Type B pancreatic cell (in vitro differentiated cells): ENCODE data around the gene EEFSEC. TPM values are rescaled to one million over a fixed set of nuclear protein-coding genes. Genes with fewer than 3 reads are reported as not detected.

Source experiments
- DNase-seq: peaks from one replicate; pipeline ENCODE4 v3.0.0; 2021; ENCODE audit warnings: mixed read lengths; ENCODE audit not compliant: unreplicated experiment; ENCODE audit errors: extremely low spot score
- H3K27ac Mint-ChIP-seq: 2 replicates; pipeline ENCODE4 v1.8.0; 2021; ENCODE audit warnings: mild to moderate bottlenecking, mixed read lengths
- H3K27me3 Mint-ChIP-seq: 2 replicates; pipeline ENCODE4 v1.8.0; 2021; ENCODE audit warnings: mixed read lengths
- H3K36me3 Mint-ChIP-seq: 2 replicates; pipeline ENCODE4 v1.8.0; 2021; ENCODE audit warnings: mixed read lengths
- H3K4me1 Mint-ChIP-seq: one replicate; pipeline ENCODE4 v1.8.0; 2021; ENCODE audit warnings: mixed read lengths; ENCODE audit not compliant: unreplicated experiment
- H3K4me3 Mint-ChIP-seq: 2 replicates; pipeline ENCODE4 v1.8.0; 2021; ENCODE audit warnings: mild to moderate bottlenecking, mixed read lengths
- H3K9me3 Mint-ChIP-seq: 2 replicates; pipeline ENCODE4 v1.8.0; 2021; ENCODE audit warnings: mixed read lengths
- total RNA-seq: library from RNA; stranded (reverse); gene quantifications from 2 replicates; pipeline ENCODE4 v1.2.1, GENCODE V29; 2021; ENCODE audit warnings: low replicate concordance
- TF ChIP-seq, protein P1 (sequence below): fragments of 200-600 bp; sonication (generic); conservative IDR thresholded peaks from 2 replicates; pipeline ENCODE4 v1.5.0; 2021; ENCODE audit warnings: antibody characterized with exemption, mild to moderate bottlenecking

EEFSEC gene
- total RNA-seq, 1 donor from 2014 or later: 16.6 TPM

DNA sequence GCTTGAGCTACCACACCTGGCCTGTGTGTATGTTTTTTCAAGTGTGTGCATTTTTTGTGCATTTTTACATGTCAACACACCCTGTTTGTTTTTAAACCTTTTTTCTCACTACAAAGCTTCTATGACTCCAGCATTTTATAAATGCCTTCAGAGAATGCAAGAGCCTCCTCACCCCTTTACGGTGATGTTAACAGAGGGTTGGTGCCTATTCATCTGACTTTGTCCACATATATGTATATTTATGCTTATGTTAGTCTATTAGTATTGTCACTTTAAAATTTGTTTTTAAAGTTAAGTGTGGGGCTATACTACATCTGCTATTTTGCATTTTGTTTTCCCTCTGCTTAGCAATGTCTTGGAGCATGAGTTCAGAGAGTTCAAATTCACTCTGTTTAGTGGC is 45.8 kb downstream of the EEFSEC start:
- Mint-ChIP-seq H3K9me3 (no peaks in the 10 kb centered on the region), H3K4me1 (peaks cover 32% of the 10 kb centered on the region), H3K36me3 (peaks cover 3% of the 10 kb centered on the region), H3K27ac (no peak overlapping the region), H3K27me3 (no peaks in the 10 kb centered on the region), H3K4me3 (no peak overlapping the region)
- no peak for DNase-seq
- TF ChIP-seq, protein P1, sequence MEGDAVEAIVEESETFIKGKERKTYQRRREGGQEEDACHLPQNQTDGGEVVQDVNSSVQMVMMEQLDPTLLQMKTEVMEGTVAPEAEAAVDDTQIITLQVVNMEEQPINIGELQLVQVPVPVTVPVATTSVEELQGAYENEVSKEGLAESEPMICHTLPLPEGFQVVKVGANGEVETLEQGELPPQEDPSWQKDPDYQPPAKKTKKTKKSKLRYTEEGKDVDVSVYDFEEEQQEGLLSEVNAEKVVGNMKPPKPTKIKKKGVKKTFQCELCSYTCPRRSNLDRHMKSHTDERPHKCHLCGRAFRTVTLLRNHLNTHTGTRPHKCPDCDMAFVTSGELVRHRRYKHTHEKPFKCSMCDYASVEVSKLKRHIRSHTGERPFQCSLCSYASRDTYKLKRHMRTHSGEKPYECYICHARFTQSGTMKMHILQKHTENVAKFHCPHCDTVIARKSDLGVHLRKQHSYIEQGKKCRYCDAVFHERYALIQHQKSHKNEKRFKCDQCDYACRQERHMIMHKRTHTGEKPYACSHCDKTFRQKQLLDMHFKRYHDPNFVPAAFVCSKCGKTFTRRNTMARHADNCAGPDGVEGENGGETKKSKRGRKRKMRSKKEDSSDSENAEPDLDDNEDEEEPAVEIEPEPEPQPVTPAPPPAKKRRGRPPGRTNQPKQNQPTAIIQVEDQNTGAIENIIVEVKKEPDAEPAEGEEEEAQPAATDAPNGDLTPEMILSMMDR: no peak

DNA sequence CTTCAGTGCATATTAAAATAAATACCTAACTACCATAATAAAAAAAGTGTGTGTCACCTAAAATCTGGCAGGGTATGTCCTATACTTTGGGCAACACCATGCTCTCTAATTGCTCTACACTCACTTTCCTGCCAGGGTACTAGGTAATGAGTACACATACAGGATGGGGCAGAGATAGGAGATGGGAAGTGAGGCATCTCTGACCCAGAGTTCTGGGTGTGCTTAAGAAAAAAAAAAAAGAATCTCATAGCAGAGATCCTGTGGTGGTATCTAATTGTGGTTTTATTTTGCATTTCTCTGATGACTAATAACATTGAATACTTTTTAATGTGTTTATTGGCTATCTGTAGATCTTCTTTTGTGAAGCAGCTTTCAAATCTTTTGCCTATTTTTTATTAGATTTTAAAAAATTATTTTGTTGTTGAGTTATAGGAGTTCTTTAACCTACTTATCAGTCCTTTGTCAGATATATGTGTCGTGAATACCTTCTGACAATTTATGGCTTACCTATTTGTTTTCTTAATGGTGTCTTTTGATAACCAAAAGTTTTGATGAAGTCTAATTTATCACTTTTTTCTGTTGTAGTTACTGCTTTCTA is 48.0 kb downstream of the EEFSEC start:
- Mint-ChIP-seq H3K27ac (no peak overlapping the region), H3K27me3 (no peaks in the 10 kb centered on the region), H3K36me3 (peaks cover 3% of the 10 kb centered on the region), H3K4me3 (no peak overlapping the region), H3K4me1 (peaks cover 29% of the 10 kb centered on the region), H3K9me3 (no peaks in the 10 kb centered on the region)
- no peak for DNase-seq
- TF ChIP-seq, protein P1: no peak

DNA sequence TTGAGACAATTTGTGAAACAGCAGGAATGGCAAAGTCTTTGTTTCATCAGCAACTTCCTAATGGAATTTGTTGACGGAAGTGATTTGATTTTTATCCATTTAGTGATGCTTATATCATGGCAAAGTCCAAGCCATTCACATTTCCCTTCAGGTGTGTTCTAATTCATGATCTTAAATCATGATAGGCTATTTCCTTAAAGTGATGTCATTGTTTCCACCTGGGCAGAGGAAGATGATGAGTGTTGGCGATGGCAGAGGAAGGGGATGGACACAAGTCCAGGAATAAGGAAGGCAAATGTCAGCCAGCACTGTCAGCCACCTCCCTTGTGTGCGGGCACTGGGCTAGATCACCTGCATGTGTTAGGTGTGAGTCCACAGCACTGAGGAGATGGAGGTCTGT is 49.9 kb downstream of the EEFSEC start:
- Mint-ChIP-seq H3K36me3 (peaks cover 3% of the 10 kb centered on the region), H3K27ac (no peak overlapping the region), H3K4me1 (peaks cover 29% of the 10 kb centered on the region), H3K4me3 (no peak overlapping the region), H3K27me3 (no peaks in the 10 kb centered on the region), H3K9me3 (no peaks in the 10 kb centered on the region)
- DNase-seq: no peak
- TF ChIP-seq, protein P1: no peak

DNA sequence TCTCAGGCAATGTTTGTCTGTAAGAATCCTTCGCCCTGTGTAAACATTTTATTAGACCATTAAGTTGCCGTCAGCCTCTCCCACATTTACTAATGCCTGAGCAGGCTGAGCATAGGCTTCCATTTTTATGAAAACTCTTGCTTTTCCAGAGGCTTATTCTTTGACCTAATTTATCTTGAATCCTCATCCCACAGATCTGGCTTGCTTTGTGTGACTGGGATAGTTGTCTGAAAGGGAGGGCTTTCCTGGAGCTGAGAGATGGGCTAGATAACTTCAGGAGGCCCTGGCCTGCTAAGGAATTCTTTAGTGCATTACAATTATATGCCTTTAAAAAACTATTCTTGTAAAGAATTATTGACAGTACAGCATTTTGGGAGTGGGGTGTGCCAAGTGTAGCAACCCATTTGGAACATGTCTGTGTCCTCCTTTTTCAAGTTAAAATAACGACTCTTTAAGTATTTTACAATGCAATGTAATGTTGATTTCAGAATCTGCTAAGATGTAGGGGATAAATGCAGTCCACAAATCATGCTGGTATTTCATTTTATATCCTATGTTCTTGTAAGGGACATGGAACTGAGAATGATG is 52.4 kb downstream of the EEFSEC start:
- Mint-ChIP-seq H3K36me3 (peaks cover 1% of the 10 kb centered on the region), H3K27ac (peak overlapping the region; percentile 54), H3K4me1 (peaks cover 27% of the 10 kb centered on the region), H3K9me3 (no peaks in the 10 kb centered on the region), H3K4me3 (peak overlapping the region; percentile 11), H3K27me3 (no peaks in the 10 kb centered on the region)
- no peak for DNase-seq
- TF ChIP-seq, protein P1: no peak

DNA sequence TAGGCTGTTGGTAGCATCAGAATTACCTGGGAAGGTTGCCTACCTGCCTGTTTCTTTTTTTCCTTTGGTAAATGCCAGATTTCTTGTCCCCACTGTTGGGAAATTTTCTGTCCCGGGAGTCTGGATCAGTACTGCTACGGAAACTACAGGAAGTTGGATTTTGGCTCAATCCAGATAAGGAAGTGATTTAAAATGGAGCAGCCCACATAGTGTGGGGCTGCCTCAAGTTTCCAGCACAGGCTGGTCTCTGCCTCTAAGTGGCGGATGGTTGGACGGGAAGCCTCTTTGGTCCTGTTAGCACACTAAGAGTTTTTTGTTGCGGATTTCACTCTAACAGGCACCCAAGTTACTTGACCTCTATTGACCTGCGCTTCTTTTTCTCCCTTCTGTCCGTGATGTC is 54.7 kb downstream of the EEFSEC start:
- Mint-ChIP-seq H3K36me3 (no peaks in the 10 kb centered on the region), H3K9me3 (no peaks in the 10 kb centered on the region), H3K27me3 (no peaks in the 10 kb centered on the region), H3K4me3 (no peak overlapping the region), H3K27ac (peak overlapping the region; percentile 34), H3K4me1 (peaks cover 27% of the 10 kb centered on the region)
- no peak for DNase-seq
- TF ChIP-seq, protein P1: no peak
